PC-9 (cell line): ENCODE measurements around the gene CD96. TPM values are rescaled to one million over a fixed set of nuclear protein-coding genes. Genes with fewer than 3 reads are reported as not detected.

Source experiments
- BruUV-seq: library from RNA; stranded (reverse); fragments of 400-500 nt; replicated peaks from 2 replicates; lab custom pipeline; 2021; lab: Mats Ljungman, UMichigan
- CTCF ChIA-PET: fragments of 300-600 bp; sonication (Branson Sonifier 250); formaldehyde crosslinking; loops from one replicate; lab custom pipeline; 2022; ENCODE audit warnings: antibody characterized with exemption; lab: Charles Lee
- POLR2A ChIA-PET: fragments of 300-600 bp; sonication (Branson Sonifier 250); formaldehyde crosslinking; loops from one replicate; lab custom pipeline; 2022; ENCODE audit warnings: antibody characterized with exemption; ENCODE audit not compliant: unreplicated experiment; lab: Charles Lee
- DNase-seq, 2 experiments: peaks; one replicate each; pipeline versions ENCODE4 v3.0.0 to v3.0.0-alpha.2; 2015 to 2022; ENCODE audit warnings: mixed read lengths in 1 of 2
- H2AFZ ChIP-seq: fragments of 200-600 bp; sonication (generic); 2 replicates; pipeline ENCODE4 v1.8.1; 2017; ENCODE audit warnings: antibody characterized with exemption
- H3F3A ChIP-seq: fragments of 200-600 bp; sonication (generic); 2 replicates; pipeline ENCODE4 v1.8.1; 2017; ENCODE audit warnings: antibody characterized with exemption, mild to moderate bottlenecking, low read depth; ENCODE audit not compliant: insufficient read depth
- H3K27ac ChIP-seq: fragments of 200-600 bp; sonication (generic); 2 replicates; pipeline ENCODE4 v1.6.1; 2016; ENCODE audit warnings: mixed run types
- H3K27me3 ChIP-seq: fragments of 200-600 bp; sonication (generic); 2 replicates; pipeline ENCODE4 v1.6.1; 2016; ENCODE audit warnings: low read depth, mixed run types; ENCODE audit not compliant: insufficient read depth
- H3K36me3 ChIP-seq: fragments of 200-600 bp; sonication (generic); 2 replicates; pipeline ENCODE4 v1.6.1; 2016; ENCODE audit warnings: low read depth, mixed run types
- H3K4me1 ChIP-seq: fragments of 200-600 bp; sonication (generic); replicated peaks from 2 replicates; pipeline ENCODE4 v1.6.1; 2016; ENCODE audit warnings: mixed run types; ENCODE audit not compliant: insufficient read depth
- H3K4me2 ChIP-seq: fragments of 200-600 bp; sonication (generic); 2 replicates; pipeline ENCODE4 v1.6.1; 2017; ENCODE audit warnings: mixed run types
- H3K4me3 ChIP-seq: fragments of 200-600 bp; sonication (generic); 2 replicates; pipeline ENCODE4 v1.6.1; 2016; ENCODE audit warnings: mixed run types
- H3K79me2 ChIP-seq: fragments of 200-600 bp; sonication (generic); 2 replicates; pipeline ENCODE4 v1.6.1; 2017; ENCODE audit warnings: low read depth, mixed run types
- H3K9me2 ChIP-seq: fragments of 200-600 bp; sonication (generic); 2 replicates; pipeline ENCODE4 v1.8.1; 2017; ENCODE audit warnings: mild to moderate bottlenecking; ENCODE audit not compliant: insufficient read depth
- H3K9me3 ChIP-seq: fragments of 200-600 bp; sonication (generic); 2 replicates; pipeline ENCODE4 v1.8.1; 2016; ENCODE audit warnings: low read depth; ENCODE audit not compliant: insufficient read depth
- H4K20me1 ChIP-seq: fragments of 200-600 bp; sonication (generic); 2 replicates; pipeline ENCODE4 v1.8.1; 2017; ENCODE audit not compliant: insufficient read depth
- CTCF ChIP-seq: fragments of 200-600 bp; sonication (generic); conservative IDR thresholded peaks from 2 replicates; pipeline ENCODE4 v1.6.1; 2017; ENCODE audit warnings: mixed run types, antibody characterized with exemption, mild to moderate bottlenecking, moderate library complexity
- EZH2 ChIP-seq: fragments of 200-600 bp; sonication (generic); IDR thresholded peaks from 2 replicates; pipeline ENCODE4 v1.8.0; 2017; ENCODE audit warnings: antibody characterized with exemption, low read depth
- intact Hi-C: fragments of 100-400 bp; cut with micrococcal nuclease; formaldehyde crosslinking; loops from one replicate; pipeline ENCODE4 v1.10.0; 2022; ENCODE audit not compliant: unreplicated experiment
- total RNA-seq: library from RNA; stranded (reverse); gene quantifications from 2 replicates; pipeline ENCODE4 v1.2.3, GENCODE V29; 2021

Gene CD96
- total RNA-seq, 1 experiment from 2014 or later = 0.11 TPM

- DNase-seq = no peak
- Histone ChIP-seq H3K9me3 (no peaks in the 10 kb centered on the region), H3K4me2 (no peak overlapping the region), H3K36me3 (peaks cover 4% of the 10 kb centered on the region), H3K27ac (no peak overlapping the region), H3F3A (peaks cover 16% of the 10 kb centered on the region), H3K79me2 (peaks cover 79% of the 10 kb centered on the region), H2AFZ (no peak overlapping the region), H3K27me3 (no peaks in the 10 kb centered on the region), H3K4me3 (no peak overlapping the region), H3K9me2 (no peaks in the 10 kb centered on the region), H4K20me1 (no peaks in the 10 kb centered on the region), H3K4me1 (peaks cover 19% of the 10 kb centered on the region)
- BruUV-seq = no TSS peak
- POLR2A ChIA-PET = interaction anchor here (0.5 kb wide), 1 partner anchor 104 kb away, joined by 3 read pairs; no protein-coding TSS in a partner anchor
- TF ChIP-seq EZH2 (no peak), CTCF (no peak)
- CTCF ChIA-PET = interaction anchor here (0.6 kb wide), 1 partner anchor 9 kb away, joined by 3 read pairs; no protein-coding TSS in a partner anchor
- intact Hi-C loops = no loop called here
These were observed 139.8 kb downstream of the CD96 start for GRCh38 chr3:111681661-111682426.

- TF ChIP-seq CTCF = no peak
- TF ChIP-seq EZH2 = no peak
- H3K27me3 ChIP-seq = no peaks in the 10 kb centered on the region
- H4K20me1 ChIP-seq = no peaks in the 10 kb centered on the region
- no peaks in the 10 kb centered on the region for H3K9me2 ChIP-seq
- peaks cover 10% of the 10 kb centered on the region; the same call in 1 of the 2 replicates for H3K4me1 ChIP-seq
- H3F3A ChIP-seq = peaks cover 3% of the 10 kb centered on the region; the same call in 1 of the 2 replicates
- BruUV-seq = no TSS peak
- no peak overlapping the region for H3K4me3 ChIP-seq
- intact Hi-C loops = no loop called here
- no peak overlapping the region for H3K27ac ChIP-seq
- no peak for DNase-seq
- no peak overlapping the region for H2AFZ ChIP-seq
- H3K9me3 ChIP-seq = no peaks in the 10 kb centered on the region
- peaks cover 66% of the 10 kb centered on the region for H3K79me2 ChIP-seq
- peaks cover 4% of the 10 kb centered on the region; the same call in 1 of the 2 replicates for H3K36me3 ChIP-seq
- POLR2A ChIA-PET = no interaction called here
- CTCF ChIA-PET = interaction anchor here (0.7 kb wide), 1 partner anchor 506 kb away, joined by 3 read pairs; no protein-coding TSS in a partner anchor
- no peak overlapping the region for H3K4me2 ChIP-seq
These were observed 142.6 kb downstream of the CD96 start for GRCh38 chr3:111684640-111685039.

- peaks cover 34% of the 10 kb centered on the region for H3K79me2 ChIP-seq
- BruUV-seq = no TSS peak
- POLR2A ChIA-PET = interaction anchor here (0.7 kb wide), 1 partner anchor 612 kb away, joined by 3 read pairs; no protein-coding TSS in a partner anchor
These were observed 146.3 kb downstream of the CD96 start for GRCh38 chr3:111688190-111688800.

More at GRCh38 chr3:111688190-111688800, 146.3 kb downstream of the CD96 start:
- Histone ChIP-seq H3K9me3 (no peaks in the 10 kb centered on the region), H2AFZ (no peak overlapping the region), H3K9me2 (no peaks in the 10 kb centered on the region), H3K4me3 (no peak overlapping the region), H3K27me3 (no peaks in the 10 kb centered on the region), H3K4me1 (peaks cover 15% of the 10 kb centered on the region; the same call in 1 of the 2 replicates), H3K36me3 (no peaks in the 10 kb centered on the region), H3K4me2 (no peak overlapping the region), H4K20me1 (no peaks in the 10 kb centered on the region), H3F3A (peaks cover 9% of the 10 kb centered on the region; the same call in 1 of the 2 replicates), H3K27ac (no peak overlapping the region)
- intact Hi-C loops = no loop called here
- TF ChIP-seq CTCF (no peak), EZH2 (no peak)
- CTCF ChIA-PET = interaction anchor here (0.5 kb wide), 1 partner anchor 98 kb away, joined by 3 read pairs; no protein-coding TSS in a partner anchor
- DNase-seq = no peak
